Stimulated activated CD4-positive, alpha-beta T cell treated with anti-CD3 and anti-CD28 coated beads, Interleukin-2, amount 100 ng/mL, for 24 hours (primary cell): Measurements from ENCODE around the gene IARS2.
"Not testable (repeated sequence)": the region's sequence is repeated elsewhere in the genome, so short reads cannot be mapped to it uniquely, and the experiment has no call there.

Source experiments
- DNase-seq, 2 donors: peaks; one replicate each; pipeline ENCODE4 v3.0.0-alpha.2; 2020

IARS2 gene

DNA sequence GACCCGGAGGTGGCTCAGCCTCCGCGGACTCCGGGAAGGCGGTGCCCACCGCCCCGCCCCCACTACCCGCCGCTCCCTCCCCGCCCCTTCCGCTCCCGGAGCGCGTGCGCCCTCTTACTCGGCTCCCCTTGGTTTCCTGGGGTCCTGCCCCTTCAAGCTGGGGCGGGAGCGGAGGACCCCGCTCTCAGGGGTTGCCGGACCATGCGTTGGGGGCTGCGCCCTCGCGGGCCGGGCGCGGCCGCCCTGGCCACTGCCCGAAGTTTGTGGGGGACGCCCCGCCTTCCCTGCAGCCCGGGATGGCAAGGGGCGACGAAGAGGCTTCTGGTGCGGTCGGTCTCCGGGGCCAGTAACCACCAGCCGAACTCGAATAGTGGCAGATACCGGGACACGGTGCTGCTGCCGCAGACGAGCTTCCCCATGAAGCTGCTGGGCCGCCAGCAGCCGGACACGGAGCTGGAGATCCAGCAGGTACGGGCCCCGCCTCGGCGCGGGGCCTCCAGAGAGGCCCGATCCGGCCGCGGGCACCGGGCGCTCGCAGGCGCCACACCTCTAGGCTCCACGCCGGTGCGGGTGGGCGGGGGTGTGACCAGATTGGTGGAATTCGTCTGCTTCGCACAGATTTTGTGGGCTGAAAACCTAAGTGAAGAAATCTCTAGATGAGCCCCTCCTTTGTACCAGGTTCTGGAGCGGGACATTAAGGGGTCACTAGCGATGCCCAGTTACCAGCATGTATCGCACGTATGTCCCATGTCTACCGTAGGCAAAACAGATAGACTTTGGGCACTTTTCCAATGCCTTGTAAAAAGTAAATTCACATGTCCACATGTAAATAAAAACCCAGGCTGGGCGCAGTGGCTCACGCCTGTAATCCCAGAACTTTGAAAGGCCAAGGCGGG is at the start of gene IARS2:
Gene IARS2, plus strand, starts transcription at position 117 of the 896 bp plus-strand sequence. Its CDS starts 85 bp downstream, at position 202.
- DNase-seq, result peak; percentile 94 to 95

DNA sequence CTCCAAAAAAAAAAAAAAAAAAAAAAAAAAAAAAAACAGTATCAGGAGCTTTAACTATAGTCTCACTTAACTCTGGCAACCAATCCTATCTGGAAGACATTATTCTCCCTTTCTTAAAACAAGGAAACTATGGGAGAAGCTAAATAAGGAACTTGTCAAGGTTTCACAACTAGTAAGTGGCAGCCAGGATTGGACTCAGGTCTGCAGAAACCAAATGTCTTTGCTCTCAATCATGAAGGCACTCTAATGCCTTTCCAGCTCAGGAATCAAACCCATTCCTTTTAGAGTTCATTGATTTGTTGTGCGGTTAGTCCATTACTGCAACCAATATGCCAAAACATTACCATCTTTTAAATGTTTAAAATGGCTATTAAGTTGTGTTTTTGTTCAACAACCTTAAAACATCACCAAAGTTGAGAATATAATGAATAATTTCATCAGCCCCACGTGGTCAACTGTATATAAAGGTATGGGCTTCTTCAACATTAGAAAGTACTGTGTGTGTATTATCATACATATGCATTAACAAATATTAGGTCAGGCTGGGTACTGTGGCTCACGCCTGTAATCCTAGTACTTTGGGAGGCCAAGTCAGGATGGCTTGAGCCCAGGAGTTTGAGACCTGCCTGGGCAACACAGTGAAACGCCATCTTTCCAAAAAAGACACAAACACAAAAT is 49.1 kb upstream of the IARS2 start:
- DNase-seq, result no peak

DNA sequence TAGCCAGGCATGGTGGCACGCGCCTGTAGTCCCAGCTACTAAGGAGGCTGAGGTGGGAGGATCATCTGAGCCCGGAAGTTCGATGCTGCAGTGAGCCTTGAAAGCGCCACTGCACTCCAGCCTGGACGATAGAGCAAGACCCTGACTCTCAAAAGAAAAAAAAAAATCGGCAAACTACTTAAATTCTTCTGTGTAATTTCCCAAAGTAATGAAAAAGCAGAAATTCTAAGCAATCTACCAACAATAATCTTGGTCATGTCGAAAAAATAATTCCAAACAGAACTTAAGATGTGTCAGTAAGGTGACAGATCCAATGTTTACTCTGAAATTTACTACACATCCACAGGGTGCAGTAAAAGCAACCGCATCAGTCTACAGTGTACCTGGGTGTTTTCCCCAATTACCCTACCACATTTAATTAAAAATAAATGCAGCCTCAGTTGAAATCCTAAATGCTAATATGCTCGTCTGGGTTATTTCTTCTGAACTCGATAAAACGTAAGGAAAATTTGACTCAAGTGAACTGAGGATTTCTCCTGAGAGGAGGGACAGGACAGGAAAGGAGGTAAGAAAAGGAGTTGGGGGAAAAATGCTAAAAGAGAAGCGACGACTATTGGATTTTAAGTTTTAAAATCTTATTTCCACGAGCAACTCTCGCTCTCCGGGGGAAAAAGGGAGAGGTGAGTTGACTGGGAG is 48.4 kb upstream of the IARS2 start:
- DNase-seq, result peak in 1 of 2 donors; percentile 10

GRCh38 chr1:220046052-220046930 is 47.6 kb upstream of the IARS2 start, which contains the start of gene EPRS1:
TSS of gene EPRS1 (minus strand) at chr1:220046505. CDS start at chr1:220046388, 117 bp downstream.
- DNase-seq, result peak; percentile 91 to 93

DNA sequence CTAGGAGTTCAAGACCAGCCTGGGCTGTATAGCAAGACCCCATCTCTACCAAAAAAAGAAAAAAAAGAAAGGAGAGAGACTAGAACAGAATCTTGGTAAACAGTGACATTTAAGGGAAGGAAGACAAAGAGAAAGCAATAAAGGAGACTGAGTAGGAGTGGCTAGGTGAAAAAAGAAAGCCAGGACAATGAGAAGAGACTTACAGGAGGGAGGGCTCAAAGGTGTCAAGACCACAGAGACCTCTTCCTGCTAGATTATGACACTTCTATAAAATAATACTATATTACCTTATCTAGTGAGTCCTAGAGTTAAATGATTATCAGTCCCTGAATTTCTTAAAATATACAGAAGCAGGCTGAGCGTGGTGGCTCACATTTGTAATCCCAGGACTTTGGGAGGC is 37.6 kb upstream of the IARS2 start:
- no peak for DNase-seq

DNA sequence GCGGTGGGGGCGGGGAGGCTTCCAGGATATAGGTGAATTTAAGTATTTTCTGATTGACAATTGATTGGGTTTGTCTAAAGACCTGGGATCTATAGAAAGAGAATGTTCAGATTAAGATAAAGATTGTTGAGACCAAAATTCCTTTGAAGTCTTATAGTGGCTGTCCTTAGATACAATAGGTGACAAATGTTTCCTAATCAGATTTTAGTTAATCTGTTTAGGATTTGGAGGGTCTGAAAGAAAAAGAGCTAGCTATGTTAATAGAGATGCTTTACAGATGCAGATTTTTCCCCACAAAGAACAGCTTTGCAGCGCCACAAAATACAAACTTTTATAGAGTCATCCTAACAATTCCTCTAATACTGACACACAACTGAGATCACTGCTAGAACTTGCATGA is 33.1 kb upstream of the IARS2 start:
- DNase-seq, result no peak

- DNase-seq, result no peak
These were observed 31.3 kb upstream of the IARS2 start for GRCh38 chr1:220062629-220063028.

- DNase-seq, result no peak
These were observed 26.4 kb upstream of the IARS2 start for GRCh38 chr1:220067269-220068204.

DNA sequence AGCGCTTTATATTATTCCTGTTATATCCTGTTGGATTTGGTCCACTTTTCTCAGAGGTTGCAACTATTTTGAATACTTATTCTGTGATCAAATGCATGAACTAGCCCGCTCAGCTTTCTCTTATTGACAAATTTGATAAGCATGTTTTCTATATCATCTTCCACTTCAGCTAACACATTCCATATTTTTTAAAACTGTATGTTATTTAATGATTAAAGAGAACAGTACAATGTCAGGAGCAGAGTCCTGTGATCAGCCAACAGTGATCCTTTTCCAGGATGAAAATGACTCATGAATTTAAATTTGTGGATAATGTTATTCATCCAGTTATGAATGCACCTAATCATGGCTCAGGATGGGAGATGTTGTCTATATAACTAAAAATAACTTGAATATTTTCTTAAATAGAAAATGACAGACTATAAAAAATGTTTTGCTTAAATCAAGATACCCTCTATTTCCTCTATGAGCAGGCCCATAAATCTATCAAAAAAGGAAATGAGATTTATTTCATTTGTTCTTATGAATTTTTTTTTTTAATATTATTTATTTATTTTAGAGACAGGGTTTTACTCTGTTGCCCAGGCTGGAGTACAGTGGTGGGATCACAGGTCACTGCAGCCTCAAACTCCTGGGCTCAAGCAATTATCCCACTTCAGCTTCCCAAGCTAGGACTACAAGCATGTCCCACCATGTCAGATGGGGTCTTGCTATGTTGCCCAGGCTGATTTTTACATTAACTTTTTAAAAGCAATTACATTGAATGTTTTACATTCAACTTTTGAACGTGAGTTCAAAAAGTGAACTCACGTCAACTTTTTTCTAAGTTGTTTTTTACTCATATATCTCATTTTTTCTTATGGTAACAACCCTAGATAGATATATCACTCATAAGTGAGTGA is 16.8 kb upstream of the IARS2 start:
- DNase-seq, result no peak

- no peak for DNase-seq
These were observed 16.0 kb upstream of the IARS2 start for GRCh38 chr1:220077887-220078286.

DNA sequence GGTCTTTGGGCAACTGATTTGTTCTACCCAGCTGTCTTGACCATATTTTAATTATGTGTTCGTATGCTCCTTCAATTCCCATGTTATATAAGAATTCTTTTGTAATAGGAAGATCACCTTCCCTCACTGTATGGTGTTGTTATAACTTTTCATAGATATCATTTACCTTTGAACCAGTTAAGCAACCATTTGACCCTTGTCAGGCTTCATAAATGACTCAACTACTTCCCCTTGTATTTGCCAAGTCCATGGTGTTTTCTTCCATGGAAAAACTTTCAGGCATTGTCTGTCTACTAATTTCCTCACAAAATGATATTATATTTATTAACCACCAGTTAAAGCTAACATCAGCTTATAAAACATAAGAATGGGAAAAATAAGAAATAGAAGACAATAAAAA is 9.5 kb upstream of the IARS2 start:
- no peak for DNase-seq

GRCh38 chr1:220086261-220086686 is 7.7 kb upstream of the IARS2 start:
- DNase-seq, result not testable (repeated sequence)

DNA sequence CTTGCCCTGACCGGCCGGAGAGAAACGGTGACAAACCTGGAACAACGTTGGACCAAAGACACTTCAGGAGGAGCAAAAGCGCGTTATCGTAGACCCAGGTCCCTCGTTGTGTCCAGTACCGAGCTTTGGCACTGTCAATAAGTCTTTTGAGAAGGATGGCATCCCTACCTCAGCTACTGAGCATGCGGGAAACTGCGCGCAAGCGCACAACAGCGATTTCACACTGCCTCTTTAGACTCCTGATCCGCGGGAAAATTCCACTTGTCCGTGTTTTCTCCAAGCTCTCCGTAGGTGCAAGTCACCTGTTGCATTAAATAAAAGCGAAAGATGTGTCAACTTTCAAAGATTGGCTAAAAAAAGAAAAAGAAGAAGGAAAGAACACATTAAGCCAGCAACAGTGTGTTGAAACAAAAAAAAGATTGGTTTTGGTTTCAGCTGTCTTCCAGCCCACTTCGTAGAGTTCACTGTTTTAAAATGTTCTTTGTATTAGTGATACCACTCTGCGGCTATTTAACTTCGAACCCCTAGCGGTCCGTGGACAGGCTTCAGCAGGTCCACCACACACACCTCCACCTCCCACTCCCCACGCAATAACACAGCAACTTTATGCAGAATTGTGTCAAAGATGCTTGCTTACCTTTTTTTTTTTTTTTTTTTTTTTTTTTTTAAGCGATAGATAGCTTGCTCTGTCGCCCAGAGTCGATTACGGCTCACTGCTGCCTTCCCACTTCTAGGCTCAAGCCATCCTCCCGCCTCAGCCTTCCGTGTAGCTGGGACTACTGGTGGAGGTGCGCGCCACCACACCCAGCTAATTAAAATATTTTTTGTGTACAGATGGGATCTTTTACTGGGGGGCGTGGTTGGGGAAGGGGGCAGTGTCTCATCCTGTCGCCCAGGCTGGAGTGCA is 4.0 kb upstream of the IARS2 start, which contains the start of gene BPNT1:
Gene BPNT1, minus strand, starts transcription at position 139 of the 907 bp plus-strand sequence. CDS start 9,942 bp downstream, outside the sequence.
- peak; percentile 99 to 100 for DNase-seq

DNA sequence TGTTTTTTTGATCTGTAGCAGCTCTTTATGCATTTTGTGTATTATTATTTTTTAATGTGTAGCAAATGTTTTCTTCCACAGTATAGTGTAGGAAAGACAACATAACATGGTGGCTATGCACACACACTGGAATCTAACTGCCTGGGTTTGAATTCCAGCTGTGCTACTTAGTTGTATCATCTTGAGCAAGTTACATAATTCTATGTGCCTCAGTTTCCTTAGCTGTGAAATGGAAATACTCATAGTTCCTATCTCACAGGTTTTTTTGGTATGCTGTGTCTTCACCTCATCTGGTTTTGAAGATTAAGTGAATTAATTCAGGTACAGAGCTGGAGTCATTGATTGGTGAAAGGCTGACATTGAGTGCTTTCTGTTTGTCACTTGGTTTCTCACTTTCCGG is 1.2 kb upstream of the IARS2 start:
- DNase-seq, result no peak

- no peak for DNase-seq
These were observed 444 bp upstream of the IARS2 start for GRCh38 chr1:220093361-220094015.

- no peak for DNase-seq
These were observed 5.9 kb downstream of the IARS2 start for GRCh38 chr1:220099826-220100225.

DNA sequence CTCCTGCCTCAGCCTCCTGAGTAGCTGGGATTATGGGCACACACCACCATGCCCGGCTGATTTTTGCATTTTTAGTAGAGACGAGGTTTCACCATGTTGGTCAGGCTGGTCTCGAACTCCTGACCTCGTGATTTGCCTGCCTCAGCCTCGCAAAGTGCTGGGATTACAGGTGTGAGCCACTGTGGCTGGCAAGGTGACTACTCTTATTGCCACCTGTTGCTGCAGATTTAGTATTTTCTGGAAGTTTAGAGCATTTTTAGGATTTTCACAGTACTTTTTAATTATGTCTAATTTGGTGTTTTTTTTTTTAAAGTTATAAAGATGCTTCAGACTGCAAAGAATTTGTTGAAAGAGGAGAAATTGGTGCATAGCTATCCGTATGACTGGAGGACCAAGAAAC is 16.5 kb downstream of the IARS2 start:
- not testable (repeated sequence) for DNase-seq

DNA sequence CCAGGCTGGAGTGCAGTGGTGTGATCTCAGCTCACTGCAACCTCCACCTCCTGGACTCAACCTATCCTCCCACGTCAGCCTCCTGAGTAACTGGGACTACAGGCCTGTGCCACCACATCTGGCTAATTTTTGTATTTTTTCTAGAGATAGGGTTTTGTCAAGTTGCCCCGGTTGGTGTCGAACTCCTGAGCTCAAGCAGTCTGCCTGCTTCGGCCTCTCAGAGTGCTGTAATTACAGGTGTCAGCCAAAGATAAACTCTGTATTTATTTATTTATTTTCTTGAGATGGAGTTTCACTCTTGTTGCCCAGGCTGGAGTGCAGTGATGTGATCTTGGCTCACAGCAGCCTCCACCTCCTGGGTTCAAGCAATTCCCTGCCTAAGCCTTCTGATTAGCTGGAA is 18.7 kb downstream of the IARS2 start:
- DNase-seq, result not testable (repeated sequence)
